Mesenchymal stem cell (in vitro differentiated cells and primary cell): ENCODE data around the gene CPLX1.
A peak's percentile ranks its signal among the peaks of the same experiment; 100 is the strongest.

Experiments
- DNase-seq: peaks from one replicate; pipeline ENCODE4 v3.0.0-alpha.2; 2013
- H2AFZ ChIP-seq: one replicate; pipeline ENCODE4 v1.6.1; 2013; ENCODE audit warnings: low read depth, mild to moderate bottlenecking, control low read depth, inconsistent platforms, low read length, moderate library complexity
- H2AK5ac ChIP-seq: 2 replicates; pipeline ENCODE4 v1.6.1; 2013; ENCODE audit warnings: low read length, moderate library complexity, mild to moderate bottlenecking, inconsistent platforms; ENCODE audit not compliant: severe bottlenecking
- H2BK120ac ChIP-seq: one replicate; pipeline ENCODE4 v1.6.1; 2013; ENCODE audit warnings: low read depth, mild to moderate bottlenecking, inconsistent platforms, low read length, moderate library complexity
- H2BK12ac ChIP-seq, 2 experiments: one replicate each; pipeline ENCODE4 v1.6.1; 2013; ENCODE audit warnings: inconsistent platforms in 2 of 2, low read length in 2 of 2, mild to moderate bottlenecking in 2 of 2, moderate library complexity in 2 of 2, control low read depth in 1 of 2
- H2BK15ac ChIP-seq: one replicate; pipeline ENCODE4 v1.6.1; 2013; ENCODE audit warnings: mild to moderate bottlenecking, low read depth, inconsistent platforms; ENCODE audit not compliant: poor library complexity, severe bottlenecking
- H2BK5ac ChIP-seq: 2 replicates; pipeline ENCODE4 v1.6.1; 2013; ENCODE audit warnings: low read depth, mild to moderate bottlenecking, low read length, control low read depth, inconsistent platforms; ENCODE audit not compliant: poor library complexity, severe bottlenecking
- H3K14ac ChIP-seq, 2 experiments: one replicate each; pipeline ENCODE4 v1.6.1; 2013; ENCODE audit warnings: inconsistent platforms in 2 of 2, low read length in 2 of 2, control low read depth in 1 of 2, mild to moderate bottlenecking in 1 of 2, moderate library complexity in 1 of 2
- H3K18ac ChIP-seq, 2 experiments: one replicate each; pipeline ENCODE4 v1.6.1; 2013; ENCODE audit warnings: inconsistent platforms in 2 of 2, low read length in 2 of 2, control low read depth in 1 of 2, low read depth in 1 of 2, mild to moderate bottlenecking in 1 of 2
- H3K23ac ChIP-seq, 2 experiments: one replicate each; pipeline ENCODE4 v1.6.1; 2013; ENCODE audit warnings: inconsistent platforms in 2 of 2, low read length in 2 of 2, mild to moderate bottlenecking in 2 of 2, moderate library complexity in 2 of 2, control low read depth in 1 of 2
- H3K27ac ChIP-seq: 2 replicates; pipeline ENCODE4 v1.5.1; 2013; ENCODE audit warnings: mild to moderate bottlenecking, moderate library complexity, low read length, control low read depth, inconsistent platforms; ENCODE audit not compliant: poor library complexity, severe bottlenecking
- H3K27me3 ChIP-seq, 2 experiments: 2 replicates each; pipeline versions ENCODE4 v1.6.1 to v1.7.0; 2013; ENCODE audit warnings: low read length in 2 of 2, mild to moderate bottlenecking in 2 of 2, moderate library complexity in 2 of 2, control low read depth in 1 of 2, inconsistent platforms in 1 of 2; ENCODE audit not compliant: control insufficient read depth in 1 of 2, insufficient read depth in 1 of 2
- H3K36me3 ChIP-seq, 2 experiments: 2 replicates each; pipeline versions ENCODE4 v1.6.1 to v1.7.0; 2013; ENCODE audit warnings: low read length in 2 of 2, control low read depth in 1 of 2, inconsistent platforms in 1 of 2, low read depth in 1 of 2, mild to moderate bottlenecking in 1 of 2; ENCODE audit not compliant: insufficient read depth in 2 of 2, control insufficient read depth in 1 of 2
- H3K4ac ChIP-seq, 2 experiments: one replicate each; pipeline ENCODE4 v1.6.1; 2013; ENCODE audit warnings: inconsistent platforms in 2 of 2, low read length in 2 of 2, mild to moderate bottlenecking in 2 of 2, moderate library complexity in 2 of 2, control low read depth in 1 of 2, low read depth in 1 of 2
- H3K4me1 ChIP-seq: 2 replicates; pipeline ENCODE4 v1.6.1; 2013; ENCODE audit warnings: low read depth, low read length, control low read depth; ENCODE audit not compliant: control insufficient read depth, insufficient read depth
- H3K4me2 ChIP-seq: 2 replicates; pipeline ENCODE4 v1.6.1; 2013; ENCODE audit warnings: low read length, mild to moderate bottlenecking, inconsistent platforms; ENCODE audit not compliant: poor library complexity, severe bottlenecking
- H3K4me3 ChIP-seq, 2 experiments: 2 replicates each; pipeline versions ENCODE4 v1.5.1 to v1.7.0; 2013; ENCODE audit warnings: low read length in 2 of 2, mild to moderate bottlenecking in 2 of 2, control low read depth in 1 of 2, low read depth in 1 of 2; ENCODE audit not compliant: insufficient read depth in 1 of 2
- H3K79me1 ChIP-seq: replicated peaks from 2 replicates; pipeline ENCODE4 v1.6.1; 2013; ENCODE audit warnings: mild to moderate bottlenecking, control low read depth, low read length, inconsistent platforms; ENCODE audit not compliant: poor library complexity, severe bottlenecking
- H3K9ac ChIP-seq: 2 replicates; pipeline ENCODE4 v1.7.0; 2013; ENCODE audit warnings: mild to moderate bottlenecking, low read length, moderate library complexity
- H3K9me3 ChIP-seq: 2 replicates; pipeline ENCODE4 v1.7.0; 2013; ENCODE audit warnings: mild to moderate bottlenecking, low read length; ENCODE audit not compliant: control insufficient read depth
- H4K8ac ChIP-seq: one replicate; pipeline ENCODE4 v1.6.1; 2013; ENCODE audit warnings: inconsistent platforms, mild to moderate bottlenecking, low read length, moderate library complexity
- H4K91ac ChIP-seq: one replicate; pipeline ENCODE4 v1.6.1; 2013; ENCODE audit warnings: mild to moderate bottlenecking, low read length, inconsistent platforms
- WGBS: methylation state at CpG from one replicate; pipeline ENCODE4 v1.1.7; 2013; ENCODE audit warnings: mixed read lengths; 5-methylcytosine and 5-hydroxymethylcytosine counted together

CPLX1 gene

DNA sequence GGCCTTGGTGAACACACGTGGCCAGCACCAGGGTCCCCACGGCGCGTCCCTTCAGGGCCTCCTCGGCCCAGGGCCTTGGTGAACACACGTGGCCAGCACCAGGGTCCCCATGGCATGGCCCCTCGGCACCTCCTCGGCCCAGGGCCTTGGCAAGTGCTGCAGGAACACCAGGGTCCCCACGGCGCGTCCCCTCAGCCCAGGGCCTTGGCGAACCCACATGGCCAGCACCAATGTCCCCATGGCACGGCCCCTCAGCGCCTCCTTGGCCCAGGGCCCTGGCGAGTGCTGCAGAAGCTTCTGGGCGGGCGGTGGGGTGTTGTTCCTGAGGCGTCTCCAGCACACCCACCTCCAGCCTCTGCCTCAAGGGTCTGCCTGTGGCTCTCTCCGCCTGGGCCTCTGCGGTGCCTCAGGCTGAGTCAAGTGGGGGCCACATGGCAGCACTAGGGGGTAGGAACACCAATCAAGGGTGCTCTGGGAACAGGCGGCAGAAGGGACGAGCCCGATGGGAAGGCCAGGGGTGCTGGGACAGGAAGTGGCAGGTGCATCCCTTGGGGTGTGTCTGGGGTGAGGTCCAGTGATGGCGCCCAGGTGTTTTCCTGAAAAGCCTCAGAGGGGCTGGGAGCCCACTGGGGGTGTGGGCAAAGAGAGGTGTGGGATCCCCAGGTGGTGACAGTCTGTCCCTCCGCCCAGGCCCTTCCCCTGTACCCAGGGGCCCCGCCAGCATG, 41.8 kb upstream of the CPLX1 start:
- Histone ChIP-seq H2BK12ac (no peak overlapping the region), H3K36me3 (peaks cover 90 to 93% of the 10 kb centered on the region in 2 experiments), H4K8ac (no peak overlapping the region), H3K27ac (peak overlapping the region; percentile 43), H3K4me1 (peaks cover 35% of the 10 kb centered on the region), H2BK120ac (no peak overlapping the region), H2BK15ac (no peak overlapping the region), H3K9ac (no peak overlapping the region), H3K23ac (no peak overlapping the region), H3K18ac (no peak overlapping the region), H3K14ac (no peak overlapping the region), H3K9me3 (peaks cover 4% of the 10 kb centered on the region), H2BK5ac (no peak overlapping the region), H2AFZ (no peak overlapping the region), H3K4me3 (no peak overlapping the region), H4K91ac (no peak overlapping the region), H3K27me3 (no peaks in the 10 kb centered on the region), H3K79me1 (peaks cover 17% of the 10 kb centered on the region), H3K4ac (no peak overlapping the region), H3K4me2 (peak overlapping the region; percentile 3), H2AK5ac (peak overlapping the region; percentile 50)
- DNase-seq = no peak
- WGBS = 98% methylated on average over 26 of the region's 26 CpGs

DNA sequence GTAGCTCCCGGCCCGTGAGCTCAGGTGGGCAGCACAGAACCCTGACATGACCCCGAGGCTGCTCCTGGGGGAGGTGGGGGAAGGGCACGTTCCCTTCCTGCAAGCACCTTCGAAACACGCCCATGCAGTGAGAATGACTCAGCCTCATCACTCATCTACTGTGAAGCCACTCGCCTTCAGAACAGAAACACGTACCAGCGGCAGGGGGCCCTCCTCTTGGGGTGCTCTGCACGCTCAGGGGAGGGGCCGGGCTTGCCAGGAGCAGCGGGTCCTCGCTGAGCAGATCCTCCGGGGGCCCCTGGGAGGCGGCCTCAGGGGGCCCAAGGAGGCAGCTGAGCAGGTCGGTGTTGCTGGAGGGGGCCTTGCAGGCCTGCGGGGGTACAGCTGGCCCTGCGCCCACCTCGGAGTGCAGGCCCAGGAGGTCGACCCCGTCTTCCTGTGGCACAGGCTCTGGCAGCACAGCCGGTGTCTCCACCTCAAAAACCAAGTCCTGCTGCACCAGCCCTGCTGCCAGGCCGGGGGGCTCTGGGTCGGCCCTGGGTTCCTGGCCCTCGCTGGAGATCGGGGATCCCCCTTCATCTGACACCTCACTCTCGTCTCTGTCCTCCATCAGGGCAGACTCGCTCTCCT, 40.9 kb upstream of the CPLX1 start:
- no peak overlapping the region for H2BK5ac ChIP-seq
- H2BK12ac ChIP-seq = no peak overlapping the region
- peaks cover 88 to 91% of the 10 kb centered on the region in 2 experiments for H3K36me3 ChIP-seq
- H3K27ac ChIP-seq = peak overlapping the region; percentile 8
- H3K9ac ChIP-seq = no peak overlapping the region
- no peak overlapping the region for H4K91ac ChIP-seq
- no peak overlapping the region for H3K4me3 ChIP-seq
- H3K18ac ChIP-seq = no peak overlapping the region
- H4K8ac ChIP-seq = no peak overlapping the region
- peaks cover 17% of the 10 kb centered on the region for H3K79me1 ChIP-seq
- H3K4me2 ChIP-seq = peak overlapping the region; percentile 19
- H2BK120ac ChIP-seq = no peak overlapping the region
- H2AFZ ChIP-seq = no peak overlapping the region
- H3K14ac ChIP-seq = no peak overlapping the region
- 91% methylated on average over 28 of the region's 28 CpGs for WGBS
- DNase-seq = no peak
- no peak overlapping the region for H2BK15ac ChIP-seq
- H3K4me1 ChIP-seq = peaks cover 35% of the 10 kb centered on the region
- no peak overlapping the region for H3K4ac ChIP-seq
- peaks cover 6% of the 10 kb centered on the region for H3K9me3 ChIP-seq
- H3K23ac ChIP-seq = no peak overlapping the region
- H3K27me3 ChIP-seq = no peaks in the 10 kb centered on the region
- H2AK5ac ChIP-seq = no peak overlapping the region

DNA sequence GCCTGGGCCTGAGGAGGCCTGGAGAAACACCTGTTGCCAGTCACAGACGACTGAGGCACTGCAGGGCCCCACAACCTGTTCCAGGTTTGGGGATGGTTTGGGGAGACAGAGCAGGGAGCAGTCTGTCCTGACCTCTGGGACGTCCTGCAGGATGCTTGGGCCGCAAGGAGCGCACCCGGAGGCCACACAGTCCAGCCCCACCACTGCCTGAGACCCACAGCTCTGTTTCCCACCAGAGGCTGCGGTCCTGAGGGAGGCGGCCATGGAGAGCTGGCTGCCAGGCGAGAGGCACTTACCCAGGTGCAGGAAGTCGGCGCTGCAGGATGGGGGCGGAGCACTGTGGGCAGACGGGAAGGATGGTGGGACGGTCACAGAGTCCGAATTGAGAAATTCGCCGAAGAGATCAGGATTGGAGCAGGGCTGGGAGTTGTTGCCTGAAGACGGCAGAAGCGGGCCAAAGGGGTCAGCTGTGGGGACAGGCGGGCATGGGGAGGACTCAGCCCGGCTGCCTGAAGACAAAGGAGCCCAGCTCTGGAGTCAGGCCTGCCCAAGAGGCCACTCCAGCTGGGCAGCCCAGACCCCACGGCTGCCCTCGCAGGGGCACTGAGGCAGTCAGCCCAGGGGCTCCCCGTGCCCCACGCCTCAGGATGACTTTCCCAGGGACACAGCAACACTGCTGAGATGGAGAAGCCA, 40.3 kb upstream of the CPLX1 start:
- Histone ChIP-seq H3K23ac (no peak overlapping the region), H3K4ac (no peak overlapping the region), H2BK15ac (no peak overlapping the region), H3K4me1 (peaks cover 35% of the 10 kb centered on the region), H3K27ac (no peak overlapping the region), H3K9ac (no peak overlapping the region), H2BK12ac (no peak overlapping the region), H2BK120ac (no peak overlapping the region), H3K18ac (no peak overlapping the region), H4K91ac (no peak overlapping the region), H2AFZ (no peak overlapping the region), H3K4me2 (no peak overlapping the region), H3K27me3 (no peaks in the 10 kb centered on the region), H3K79me1 (peaks cover 17% of the 10 kb centered on the region), H3K14ac (no peak overlapping the region), H3K36me3 (peaks cover 91% of the 10 kb centered on the region in 2 experiments), H4K8ac (no peak overlapping the region), H3K4me3 (no peak overlapping the region), H2BK5ac (no peak overlapping the region), H2AK5ac (peak overlapping the region; percentile 28), H3K9me3 (peaks cover 6% of the 10 kb centered on the region)
- DNase-seq = no peak
- WGBS = 96% methylated on average over 24 of the region's 24 CpGs

DNA sequence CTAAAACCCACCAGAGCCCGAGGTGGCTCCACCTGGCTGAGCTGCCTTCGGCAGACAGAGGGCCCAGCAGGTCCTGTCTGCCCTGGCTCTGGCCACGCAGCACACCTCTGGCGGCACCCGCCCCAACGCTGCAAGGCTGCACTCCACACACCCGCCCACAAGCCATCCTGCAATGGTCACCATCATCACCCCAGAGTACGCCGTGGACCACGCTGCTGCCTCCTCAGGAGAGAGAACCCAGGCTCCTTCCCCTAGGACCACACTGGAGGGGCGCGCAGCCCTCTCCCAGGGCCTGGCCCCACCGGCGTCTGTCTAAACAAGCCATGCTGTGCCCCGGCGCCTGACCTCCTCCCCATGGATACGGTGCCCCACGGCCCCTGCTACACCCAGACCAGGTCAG, 39.6 kb upstream of the CPLX1 start:
- H3K36me3 ChIP-seq = peaks cover 91 to 95% of the 10 kb centered on the region in 2 experiments
- H2BK12ac ChIP-seq = no peak overlapping the region
- no peak overlapping the region for H2BK15ac ChIP-seq
- H3K23ac ChIP-seq = no peak overlapping the region
- H3K4me2 ChIP-seq = no peak overlapping the region
- DNase-seq = no peak
- no peak overlapping the region for H2BK5ac ChIP-seq
- no peak overlapping the region for H3K9ac ChIP-seq
- H3K9me3 ChIP-seq = peaks cover 6% of the 10 kb centered on the region
- no peaks in the 10 kb centered on the region for H3K27me3 ChIP-seq
- H3K18ac ChIP-seq = no peak overlapping the region
- no peak overlapping the region for H2AFZ ChIP-seq
- no peak overlapping the region for H2BK120ac ChIP-seq
- 99% methylated on average over 18 of the region's 18 CpGs for WGBS
- H3K4me1 ChIP-seq = peaks cover 35% of the 10 kb centered on the region
- no peak overlapping the region for H2AK5ac ChIP-seq
- H4K8ac ChIP-seq = no peak overlapping the region
- H3K4me3 ChIP-seq = no peak overlapping the region
- peaks cover 22% of the 10 kb centered on the region for H3K79me1 ChIP-seq
- H3K14ac ChIP-seq = no peak overlapping the region
- H3K27ac ChIP-seq = no peak overlapping the region
- no peak overlapping the region for H3K4ac ChIP-seq
- H4K91ac ChIP-seq = peak overlapping the region; percentile 15
